CD4-positive, alpha-beta T cell treated with Interleukin-17A for 4 hours (primary cell): Measurements from ENCODE around the gene IPPK.
"Not testable (repeated sequence)": the region's sequence is repeated elsewhere in the genome, so short reads cannot be mapped to it uniquely, and the experiment has no call there.

Experiments
- DNase-seq: peaks from one replicate; pipeline ENCODE4 v3.0.0-alpha.2; 2020; ENCODE audit warnings: mixed read lengths

The IPPK gene

GRCh38 chr9:92635760-92636159 lies 34.2 kb downstream of the IPPK start:
- no peak for DNase-seq

GRCh38 chr9:92634712-92635605 lies 35.0 kb downstream of the IPPK start:
- DNase-seq, result peak; percentile 62

- no peak for DNase-seq
These were observed 36.2 kb downstream of the IPPK start for GRCh38 chr9:92633614-92634278.

GRCh38 chr9:92632641-92633040 lies 37.3 kb downstream of the IPPK start:
- DNase-seq, result no peak

- DNase-seq, result no peak
These were observed 38.2 kb downstream of the IPPK start for GRCh38 chr9:92631452-92632343.

GRCh38 chr9:92627651-92628050 lies 42.3 kb downstream of the IPPK start:
- DNase-seq, result no peak

GRCh38 chr9:92626484-92626883 lies 43.4 kb downstream of the IPPK start:
- no peak for DNase-seq

- not testable (repeated sequence) for DNase-seq
These were observed 46.0 kb downstream of the IPPK start for GRCh38 chr9:92623936-92624335.

GRCh38 chr9:92620845-92621244 lies 49.1 kb downstream of the IPPK start:
- no peak for DNase-seq

- DNase-seq, result no peak
These were observed 50.2 kb downstream of the IPPK start for GRCh38 chr9:92619601-92620300.

GRCh38 chr9:92618633-92619225 lies 51.2 kb downstream of the IPPK start:
- DNase-seq, result no peak

GRCh38 chr9:92617951-92618510 lies 51.9 kb downstream of the IPPK start:
- no peak for DNase-seq

- no peak for DNase-seq
These were observed 52.6 kb downstream of the IPPK start for GRCh38 chr9:92617195-92617813.

- DNase-seq, result no peak
These were observed 53.2 kb downstream of the IPPK start for GRCh38 chr9:92616655-92617111.

GRCh38 chr9:92616199-92616641 lies 53.7 kb downstream of the IPPK start:
- DNase-seq, result no peak

- no peak for DNase-seq
These were observed 54.1 kb downstream of the IPPK start for GRCh38 chr9:92615790-92616189.

- DNase-seq, result no peak
These were observed 55.0 kb downstream of the IPPK start for GRCh38 chr9:92614763-92615461.

GRCh38 chr9:92614123-92614510 lies 55.8 kb downstream of the IPPK start:
- DNase-seq, result no peak

- no peak for DNase-seq
These were observed 56.4 kb downstream of the IPPK start for GRCh38 chr9:92613268-92614122.
